H1 (cell line): ENCODE measurements around the gene LHFPL2. TPM values are rescaled to one million over a fixed set of nuclear protein-coding genes. Genes with fewer than 3 reads are reported as not detected.

Experiments
- EGR1 ChIP-seq: IDR thresholded peaks from 2 replicates; pipeline ENCODE4 v1.6.1; 2011; ENCODE audit warnings: low read depth, low read length, borderline replicate concordance
- JUN ChIP-seq: IDR thresholded peaks from 2 replicates; pipeline ENCODE4 v1.6.1; 2011; ENCODE audit warnings: low read depth, mild to moderate bottlenecking, improper control_type of control experiment, low read length
- KDM4A ChIP-seq: IDR thresholded peaks from one replicate; pipeline ENCODE4 v1.7.1; 2012; ENCODE audit warnings: low read depth, mild to moderate bottlenecking, moderate library complexity, low read length, inconsistent platforms; ENCODE audit not compliant: severe bottlenecking
- RXRA ChIP-seq: IDR thresholded peaks from 2 replicates; pipeline ENCODE4 v1.6.1; 2011; ENCODE audit warnings: low read depth, mild to moderate bottlenecking, low read length, moderate library complexity; ENCODE audit not compliant: insufficient read depth
- TAF1 ChIP-seq: IDR thresholded peaks from 2 replicates; pipeline ENCODE4 v1.6.1; 2011; ENCODE audit warnings: mild to moderate bottlenecking, low read depth, low read length
- polyA plus RNA-seq, 7 experiments: library from polyadenylated mRNA; depleted of rRNA in 3 of 7; stranded (reverse) in 5 of 7; unstranded in 2 of 7; fragments of >200 nt in 5 of 7; fragments of 200-250 nt in 2 of 7; gene quantifications; 1 replicate in 5 of 7; 2 replicates in 1 of 7; 4 replicates in 1 of 7; pipeline versions ENCODE4 v1.2.1 to v1.2.3, GENCODE V29; 2011 to 2013; ENCODE audit warnings: missing spikeins in 2 of 7, mixed read lengths in 2 of 7
- total RNA-seq: library from RNA; stranded (reverse); fragmentation: NEBNext Ultra II Directional; extraction: Animal tissue kit (Norgen Biotek cat#: 25700); gene quantifications from 2 replicates; pipeline ENCODE4 v1.2.1, GENCODE V29; 2021
- TF ChIP-seq, protein P1 (sequence below): fragments of 300-600 bp; sonication (generic); IDR thresholded peaks from 2 replicates; pipeline ENCODE4 v1.7.1; 2012; ENCODE audit warnings: low read length, moderate library complexity, mild to moderate bottlenecking, inconsistent platforms; ENCODE audit not compliant: insufficient replicate concordance
- TF ChIP-seq, protein P2 (sequence below): IDR thresholded peaks from 2 replicates; pipeline ENCODE4 v1.6.1; 2012; ENCODE audit warnings: inconsistent platforms
- TF ChIP-seq, protein P3 (sequence below): IDR thresholded peaks from 2 replicates; pipeline ENCODE4 v1.6.1; 2011; ENCODE audit warnings: low read length, improper control_type of control experiment

The LHFPL2 gene
- total and polyA plus RNA-seq, 2 of the 8 experiments (the other 6 are each of a cell fraction or from before 2014, with no cell fraction given): 9.6 to 43.0 TPM

- TF ChIP-seq, protein P1, sequence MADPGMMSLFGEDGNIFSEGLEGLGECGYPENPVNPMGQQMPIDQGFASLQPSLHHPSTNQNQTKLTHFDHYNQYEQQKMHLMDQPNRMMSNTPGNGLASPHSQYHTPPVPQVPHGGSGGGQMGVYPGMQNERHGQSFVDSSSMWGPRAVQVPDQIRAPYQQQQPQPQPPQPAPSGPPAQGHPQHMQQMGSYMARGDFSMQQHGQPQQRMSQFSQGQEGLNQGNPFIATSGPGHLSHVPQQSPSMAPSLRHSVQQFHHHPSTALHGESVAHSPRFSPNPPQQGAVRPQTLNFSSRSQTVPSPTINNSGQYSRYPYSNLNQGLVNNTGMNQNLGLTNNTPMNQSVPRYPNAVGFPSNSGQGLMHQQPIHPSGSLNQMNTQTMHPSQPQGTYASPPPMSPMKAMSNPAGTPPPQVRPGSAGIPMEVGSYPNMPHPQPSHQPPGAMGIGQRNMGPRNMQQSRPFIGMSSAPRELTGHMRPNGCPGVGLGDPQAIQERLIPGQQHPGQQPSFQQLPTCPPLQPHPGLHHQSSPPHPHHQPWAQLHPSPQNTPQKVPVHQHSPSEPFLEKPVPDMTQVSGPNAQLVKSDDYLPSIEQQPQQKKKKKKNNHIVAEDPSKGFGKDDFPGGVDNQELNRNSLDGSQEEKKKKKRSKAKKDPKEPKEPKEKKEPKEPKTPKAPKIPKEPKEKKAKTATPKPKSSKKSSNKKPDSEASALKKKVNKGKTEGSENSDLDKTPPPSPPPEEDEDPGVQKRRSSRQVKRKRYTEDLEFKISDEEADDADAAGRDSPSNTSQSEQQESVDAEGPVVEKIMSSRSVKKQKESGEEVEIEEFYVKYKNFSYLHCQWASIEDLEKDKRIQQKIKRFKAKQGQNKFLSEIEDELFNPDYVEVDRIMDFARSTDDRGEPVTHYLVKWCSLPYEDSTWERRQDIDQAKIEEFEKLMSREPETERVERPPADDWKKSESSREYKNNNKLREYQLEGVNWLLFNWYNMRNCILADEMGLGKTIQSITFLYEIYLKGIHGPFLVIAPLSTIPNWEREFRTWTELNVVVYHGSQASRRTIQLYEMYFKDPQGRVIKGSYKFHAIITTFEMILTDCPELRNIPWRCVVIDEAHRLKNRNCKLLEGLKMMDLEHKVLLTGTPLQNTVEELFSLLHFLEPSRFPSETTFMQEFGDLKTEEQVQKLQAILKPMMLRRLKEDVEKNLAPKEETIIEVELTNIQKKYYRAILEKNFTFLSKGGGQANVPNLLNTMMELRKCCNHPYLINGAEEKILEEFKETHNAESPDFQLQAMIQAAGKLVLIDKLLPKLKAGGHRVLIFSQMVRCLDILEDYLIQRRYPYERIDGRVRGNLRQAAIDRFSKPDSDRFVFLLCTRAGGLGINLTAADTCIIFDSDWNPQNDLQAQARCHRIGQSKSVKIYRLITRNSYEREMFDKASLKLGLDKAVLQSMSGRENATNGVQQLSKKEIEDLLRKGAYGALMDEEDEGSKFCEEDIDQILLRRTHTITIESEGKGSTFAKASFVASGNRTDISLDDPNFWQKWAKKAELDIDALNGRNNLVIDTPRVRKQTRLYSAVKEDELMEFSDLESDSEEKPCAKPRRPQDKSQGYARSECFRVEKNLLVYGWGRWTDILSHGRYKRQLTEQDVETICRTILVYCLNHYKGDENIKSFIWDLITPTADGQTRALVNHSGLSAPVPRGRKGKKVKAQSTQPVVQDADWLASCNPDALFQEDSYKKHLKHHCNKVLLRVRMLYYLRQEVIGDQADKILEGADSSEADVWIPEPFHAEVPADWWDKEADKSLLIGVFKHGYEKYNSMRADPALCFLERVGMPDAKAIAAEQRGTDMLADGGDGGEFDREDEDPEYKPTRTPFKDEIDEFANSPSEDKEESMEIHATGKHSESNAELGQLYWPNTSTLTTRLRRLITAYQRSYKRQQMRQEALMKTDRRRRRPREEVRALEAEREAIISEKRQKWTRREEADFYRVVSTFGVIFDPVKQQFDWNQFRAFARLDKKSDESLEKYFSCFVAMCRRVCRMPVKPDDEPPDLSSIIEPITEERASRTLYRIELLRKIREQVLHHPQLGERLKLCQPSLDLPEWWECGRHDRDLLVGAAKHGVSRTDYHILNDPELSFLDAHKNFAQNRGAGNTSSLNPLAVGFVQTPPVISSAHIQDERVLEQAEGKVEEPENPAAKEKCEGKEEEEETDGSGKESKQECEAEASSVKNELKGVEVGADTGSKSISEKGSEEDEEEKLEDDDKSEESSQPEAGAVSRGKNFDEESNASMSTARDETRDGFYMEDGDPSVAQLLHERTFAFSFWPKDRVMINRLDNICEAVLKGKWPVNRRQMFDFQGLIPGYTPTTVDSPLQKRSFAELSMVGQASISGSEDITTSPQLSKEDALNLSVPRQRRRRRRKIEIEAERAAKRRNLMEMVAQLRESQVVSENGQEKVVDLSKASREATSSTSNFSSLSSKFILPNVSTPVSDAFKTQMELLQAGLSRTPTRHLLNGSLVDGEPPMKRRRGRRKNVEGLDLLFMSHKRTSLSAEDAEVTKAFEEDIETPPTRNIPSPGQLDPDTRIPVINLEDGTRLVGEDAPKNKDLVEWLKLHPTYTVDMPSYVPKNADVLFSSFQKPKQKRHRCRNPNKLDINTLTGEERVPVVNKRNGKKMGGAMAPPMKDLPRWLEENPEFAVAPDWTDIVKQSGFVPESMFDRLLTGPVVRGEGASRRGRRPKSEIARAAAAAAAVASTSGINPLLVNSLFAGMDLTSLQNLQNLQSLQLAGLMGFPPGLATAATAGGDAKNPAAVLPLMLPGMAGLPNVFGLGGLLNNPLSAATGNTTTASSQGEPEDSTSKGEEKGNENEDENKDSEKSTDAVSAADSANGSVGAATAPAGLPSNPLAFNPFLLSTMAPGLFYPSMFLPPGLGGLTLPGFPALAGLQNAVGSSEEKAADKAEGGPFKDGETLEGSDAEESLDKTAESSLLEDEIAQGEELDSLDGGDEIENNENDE: no peak
- TF ChIP-seq RXRA (no peak), EGR1 (no peak), TAF1 (no peak), KDM4A (no peak), JUN (no peak)
- TF ChIP-seq, protein P2, sequence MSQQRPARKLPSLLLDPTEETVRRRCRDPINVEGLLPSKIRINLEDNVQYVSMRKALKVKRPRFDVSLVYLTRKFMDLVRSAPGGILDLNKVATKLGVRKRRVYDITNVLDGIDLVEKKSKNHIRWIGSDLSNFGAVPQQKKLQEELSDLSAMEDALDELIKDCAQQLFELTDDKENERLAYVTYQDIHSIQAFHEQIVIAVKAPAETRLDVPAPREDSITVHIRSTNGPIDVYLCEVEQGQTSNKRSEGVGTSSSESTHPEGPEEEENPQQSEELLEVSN: no peak
- TF ChIP-seq, protein P3, sequence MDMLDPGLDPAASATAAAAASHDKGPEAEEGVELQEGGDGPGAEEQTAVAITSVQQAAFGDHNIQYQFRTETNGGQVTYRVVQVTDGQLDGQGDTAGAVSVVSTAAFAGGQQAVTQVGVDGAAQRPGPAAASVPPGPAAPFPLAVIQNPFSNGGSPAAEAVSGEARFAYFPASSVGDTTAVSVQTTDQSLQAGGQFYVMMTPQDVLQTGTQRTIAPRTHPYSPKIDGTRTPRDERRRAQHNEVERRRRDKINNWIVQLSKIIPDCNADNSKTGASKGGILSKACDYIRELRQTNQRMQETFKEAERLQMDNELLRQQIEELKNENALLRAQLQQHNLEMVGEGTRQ: no peak
These were observed 136.1 kb downstream of the LHFPL2 start (continued) for GRCh38 chr5:78512435-78512834.
